ENCODE data around the gene KRT17.
"Not testable (repeated sequence)": the region's sequence is repeated elsewhere in the genome, so short reads cannot be mapped to it uniquely, and the experiment has no call there.

Gene KRT17

DNA sequence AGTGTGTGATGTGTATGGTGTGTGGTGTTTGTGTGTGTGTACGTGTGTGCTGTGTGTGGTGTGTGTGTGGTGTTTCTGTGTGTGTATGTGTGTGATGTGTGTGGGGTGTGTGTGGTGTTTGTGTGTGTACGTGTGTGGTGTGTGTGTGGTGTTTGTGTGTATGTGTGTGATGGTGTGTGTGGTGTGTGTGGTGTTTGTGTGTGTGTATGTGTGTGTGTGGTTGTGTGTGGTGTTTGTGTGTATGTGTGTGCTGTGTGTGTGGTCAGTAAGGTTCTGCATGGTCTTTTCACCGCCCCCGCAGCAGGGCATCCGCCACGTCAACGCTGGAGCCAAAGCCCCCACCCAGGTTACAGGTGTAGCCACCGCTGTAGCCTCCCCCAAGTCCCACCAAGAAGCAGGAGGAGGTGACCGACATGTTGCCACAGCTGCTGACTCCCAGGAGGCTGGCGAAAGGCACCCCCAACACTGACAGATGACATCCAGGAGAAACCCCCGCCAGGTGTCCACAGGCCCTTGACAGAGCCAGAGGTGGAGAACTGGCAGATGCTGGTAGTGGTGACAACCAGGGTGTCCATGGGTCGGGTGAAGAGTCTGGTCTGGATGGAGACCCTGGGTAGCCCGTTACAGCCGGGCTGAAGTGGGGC lies 9.3 kb upstream of the KRT17 start:
- no peak for DNase-seq

DNA sequence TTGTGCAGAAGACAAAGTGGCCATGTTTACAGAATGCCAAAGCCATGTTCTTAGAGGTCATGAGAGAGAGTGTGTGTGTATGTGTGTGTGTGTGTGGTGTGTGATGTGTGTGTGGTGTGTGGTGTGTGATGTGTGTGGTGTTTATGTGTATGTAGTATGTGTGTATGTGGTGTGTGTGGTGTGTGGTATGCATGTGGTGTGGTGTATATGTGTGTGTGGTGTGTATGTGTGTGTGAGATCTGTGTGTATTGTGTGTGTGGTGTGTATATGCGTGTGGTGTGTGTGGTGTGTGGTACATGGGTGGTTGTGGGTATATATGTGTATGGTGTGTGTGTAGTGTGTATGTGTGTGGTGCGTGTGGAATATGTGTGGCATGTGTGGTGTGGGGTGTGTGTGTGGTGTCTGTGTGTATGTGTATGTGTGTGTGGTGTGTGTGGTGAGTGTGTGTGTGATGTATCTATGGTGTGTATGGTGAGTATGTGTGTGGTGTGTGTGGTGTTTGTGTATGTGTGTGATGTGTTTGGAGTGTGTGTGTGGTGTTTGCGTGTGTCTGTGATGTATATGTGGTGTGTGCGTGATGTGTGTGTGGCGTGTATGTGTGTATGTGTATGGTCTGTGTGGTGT lies 8.2 kb upstream of the KRT17 start:
- no peak for DNase-seq

DNA sequence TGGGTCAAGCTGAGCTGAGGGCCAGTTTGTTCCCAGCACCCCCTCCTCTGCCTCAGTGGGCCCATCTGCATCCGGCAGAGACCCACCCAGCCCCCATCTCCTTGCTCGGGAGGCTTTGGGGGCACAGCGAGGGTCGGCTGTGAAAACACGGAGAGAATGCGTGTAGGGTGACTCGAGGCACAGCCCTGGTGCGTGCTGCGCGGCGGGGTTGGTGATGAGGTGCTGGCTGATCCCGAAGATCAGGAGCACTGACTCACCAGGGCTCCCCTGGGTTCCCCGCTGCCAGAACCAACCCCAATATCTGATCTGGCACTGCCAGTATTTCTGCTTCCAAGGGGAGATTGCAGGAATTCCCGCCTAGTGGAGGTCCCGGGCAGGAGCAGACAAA lies 7.5 kb upstream of the KRT17 start:
- DNase-seq, result no peak

DNA sequence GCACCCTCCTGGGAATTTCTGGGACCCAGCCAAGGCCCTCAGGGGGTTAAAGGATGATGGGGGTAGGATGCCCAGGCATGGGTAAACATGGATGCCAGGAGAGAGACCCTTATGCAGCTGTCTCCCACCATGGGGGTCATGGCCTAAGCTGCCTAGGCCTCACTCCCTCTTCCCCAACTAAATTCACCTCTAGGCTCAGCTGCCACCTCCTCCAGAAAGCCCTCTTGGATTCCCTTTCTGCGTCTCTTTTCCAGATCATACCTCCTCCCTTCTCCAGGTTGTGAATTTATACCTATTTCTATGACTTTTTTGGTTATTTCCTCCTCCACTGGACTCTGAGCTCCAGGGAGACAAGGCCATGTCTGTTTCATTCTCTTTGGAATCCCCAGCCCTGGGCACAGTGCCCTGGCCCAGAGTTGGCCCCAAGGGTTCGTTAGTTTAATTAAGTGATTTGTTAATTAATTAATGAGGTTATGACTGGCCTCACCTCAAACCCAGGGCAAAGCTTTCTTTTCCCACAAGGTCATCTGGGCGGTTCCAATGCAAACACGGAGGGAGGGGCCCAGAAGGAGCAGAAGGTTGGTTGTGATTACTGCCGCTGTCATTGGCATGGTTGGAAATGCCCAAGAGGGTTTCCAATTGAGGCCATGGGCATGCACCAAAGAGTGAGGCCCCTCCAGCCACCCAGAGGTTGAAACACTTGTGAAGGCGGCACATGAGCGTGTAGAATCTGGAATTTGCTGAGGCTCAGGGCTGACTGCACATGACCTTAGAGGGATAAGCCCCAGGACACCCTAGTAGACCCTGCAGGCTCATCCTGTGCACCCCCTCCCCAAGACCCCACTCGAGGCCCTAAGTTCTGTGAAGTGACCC lies 6.9 kb upstream of the KRT17 start:
- no peak for DNase-seq

DNA sequence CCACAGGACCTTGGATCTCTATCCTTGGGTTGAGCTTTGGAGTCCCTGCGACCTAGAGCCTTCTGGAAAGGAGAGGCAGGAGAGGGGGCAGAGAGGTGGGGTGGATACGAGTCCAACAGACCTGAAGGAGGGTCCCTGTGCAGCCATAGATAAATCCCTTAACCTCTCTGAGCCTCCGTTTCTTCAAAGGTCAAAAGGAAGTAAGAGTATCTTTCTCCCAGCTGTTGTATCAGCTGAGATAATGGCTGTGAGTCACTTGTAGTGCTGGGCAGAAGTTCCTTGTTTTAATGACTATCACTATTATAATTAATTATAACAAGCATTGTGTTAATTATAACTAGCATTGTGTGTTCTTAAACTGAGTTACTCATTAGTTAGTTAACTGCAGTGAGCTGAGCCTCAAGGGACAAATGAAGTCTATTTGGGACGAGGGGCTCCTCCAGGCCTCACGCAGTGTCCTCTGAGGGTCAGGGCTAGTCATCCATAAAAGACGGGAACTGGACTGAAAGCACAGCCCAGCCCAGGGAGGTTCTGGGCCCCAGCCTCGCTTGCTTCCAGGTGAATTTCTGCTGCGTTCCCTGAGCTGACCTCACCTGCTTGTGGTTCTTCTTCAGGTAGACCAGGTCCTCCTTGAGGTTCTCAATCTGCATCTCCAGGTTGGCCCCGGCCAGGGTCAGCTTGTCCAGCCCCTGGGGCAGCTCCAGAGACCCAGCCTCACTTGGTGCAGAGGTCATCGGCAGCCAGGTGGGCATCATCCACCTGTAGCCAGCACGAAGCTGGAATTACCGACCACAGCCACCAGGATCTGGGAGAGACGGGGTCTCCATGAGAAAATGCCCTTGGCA lies 5.7 kb upstream of the KRT17 start:
- no peak for DNase-seq

DNA sequence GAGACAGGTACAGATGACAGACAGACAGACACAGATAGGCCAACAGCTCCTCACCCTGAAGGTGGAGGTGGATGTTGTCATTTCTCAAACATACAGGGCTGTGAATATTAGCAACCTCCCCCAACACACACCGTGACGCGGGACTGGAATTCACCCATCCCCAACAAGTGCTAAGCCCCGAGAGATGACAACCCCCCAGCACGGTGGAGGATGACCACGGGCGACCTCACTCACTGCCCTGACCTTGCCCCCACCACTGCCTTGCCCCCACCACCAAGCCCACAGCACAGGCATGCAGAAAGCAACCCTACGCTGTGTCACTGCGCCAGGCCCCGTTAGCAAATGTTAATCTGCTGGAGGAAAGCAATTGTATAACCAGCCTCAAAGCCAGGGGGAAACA lies 4.9 kb upstream of the KRT17 start:
- no peak for DNase-seq

DNA sequence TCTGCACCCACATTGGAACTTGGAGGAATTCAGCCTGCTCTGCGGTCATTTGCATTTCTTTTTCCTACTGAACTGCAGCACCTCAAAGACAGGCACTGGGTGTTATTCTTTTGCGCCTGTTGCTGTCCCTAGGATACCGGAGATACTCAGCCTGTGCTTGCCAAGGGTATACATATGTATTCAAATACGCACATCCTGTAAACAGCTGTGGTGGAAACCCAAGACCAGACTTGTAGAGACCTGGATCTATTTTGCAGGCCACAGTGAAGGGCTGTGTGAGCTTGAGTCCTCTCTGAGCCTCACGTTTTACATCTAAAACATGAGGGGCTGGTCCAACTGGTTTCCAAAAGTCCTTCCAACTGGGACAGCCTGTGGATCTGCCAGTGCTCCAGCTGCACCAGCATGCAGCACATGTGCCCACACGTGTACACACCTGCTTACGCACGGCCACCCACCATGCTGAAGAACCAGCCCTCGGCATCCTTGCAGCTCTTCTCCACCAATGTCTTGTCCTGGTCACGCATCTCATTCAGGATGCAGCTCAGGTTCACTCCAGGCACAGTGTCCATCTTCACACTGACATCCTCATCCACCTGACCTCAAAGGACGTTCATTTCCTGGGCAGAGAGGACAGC lies 4.4 kb upstream of the KRT17 start:
- not testable (repeated sequence) for DNase-seq

DNA sequence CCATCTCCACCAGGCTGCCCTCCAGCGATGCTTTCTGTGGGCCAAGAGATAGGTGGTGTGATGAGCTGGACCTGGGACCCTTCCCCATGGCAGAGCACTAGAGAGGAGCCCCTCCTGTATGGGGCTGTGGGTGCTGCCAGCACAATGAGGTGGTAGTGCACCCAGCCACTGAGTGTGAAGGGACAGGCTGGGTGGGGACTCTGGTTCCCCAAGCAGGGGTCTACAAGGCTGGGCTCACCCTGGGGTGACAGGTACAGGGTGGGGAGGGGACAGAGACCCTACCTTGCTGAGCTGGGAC lies 3.6 kb upstream of the KRT17 start:
- DNase-seq, result not testable (repeated sequence)

DNA sequence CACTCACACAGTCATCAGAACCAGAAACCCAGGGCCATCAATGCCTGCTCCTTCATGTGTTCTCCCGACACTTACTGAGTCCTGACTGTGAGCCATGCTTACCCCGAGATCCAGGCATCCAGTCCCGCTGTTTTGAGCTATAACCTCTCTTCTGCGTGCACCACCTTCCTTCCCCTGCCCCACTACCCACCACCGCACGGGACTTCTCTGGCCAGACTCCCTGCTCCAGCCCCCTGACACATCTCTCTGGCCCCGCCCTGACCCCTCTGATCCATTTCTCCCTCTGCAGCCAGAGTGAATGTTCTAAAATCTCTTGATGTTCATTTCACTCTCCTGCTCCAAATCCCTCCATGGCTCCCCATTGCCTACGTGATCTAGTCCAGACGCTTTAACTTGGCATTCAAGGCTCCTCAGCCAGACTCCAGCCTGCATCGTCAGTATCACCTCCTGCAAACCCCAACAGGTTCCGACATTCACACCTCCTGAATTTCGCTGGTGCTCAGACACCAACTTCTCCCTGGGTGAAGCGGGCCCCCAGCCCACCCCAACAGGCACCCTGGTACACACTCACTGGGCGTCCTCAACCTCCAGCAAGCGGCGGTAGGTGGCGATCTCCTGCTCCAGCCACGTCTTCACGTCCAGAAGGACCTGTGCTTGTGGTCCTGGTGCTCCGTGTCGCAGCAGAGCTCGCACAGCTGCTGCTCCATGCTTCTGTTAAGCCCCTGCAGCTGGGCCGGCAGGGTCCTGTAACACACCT lies 3.1 kb upstream of the KRT17 start:
- DNase-seq, result no peak

DNA sequence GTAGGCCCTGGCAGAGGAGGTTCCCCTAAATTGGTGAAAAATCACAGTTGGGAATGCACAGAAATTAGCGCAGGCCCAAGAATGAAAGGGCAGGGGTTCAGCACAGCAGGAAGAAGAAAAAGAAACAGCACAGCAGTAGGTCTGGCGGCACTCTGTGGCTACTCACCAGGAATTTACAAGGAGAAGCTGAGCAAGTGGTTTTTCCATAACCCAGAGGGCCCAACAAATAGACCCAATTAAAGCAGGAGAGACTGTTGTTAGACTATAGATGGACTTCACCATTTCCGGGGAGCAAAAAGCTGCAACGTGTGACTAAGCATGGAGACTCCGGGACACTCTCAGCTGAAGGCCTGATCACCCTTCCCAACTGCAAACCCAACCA lies 2.5 kb upstream of the KRT17 start:
- DNase-seq, result not testable (repeated sequence)

DNA sequence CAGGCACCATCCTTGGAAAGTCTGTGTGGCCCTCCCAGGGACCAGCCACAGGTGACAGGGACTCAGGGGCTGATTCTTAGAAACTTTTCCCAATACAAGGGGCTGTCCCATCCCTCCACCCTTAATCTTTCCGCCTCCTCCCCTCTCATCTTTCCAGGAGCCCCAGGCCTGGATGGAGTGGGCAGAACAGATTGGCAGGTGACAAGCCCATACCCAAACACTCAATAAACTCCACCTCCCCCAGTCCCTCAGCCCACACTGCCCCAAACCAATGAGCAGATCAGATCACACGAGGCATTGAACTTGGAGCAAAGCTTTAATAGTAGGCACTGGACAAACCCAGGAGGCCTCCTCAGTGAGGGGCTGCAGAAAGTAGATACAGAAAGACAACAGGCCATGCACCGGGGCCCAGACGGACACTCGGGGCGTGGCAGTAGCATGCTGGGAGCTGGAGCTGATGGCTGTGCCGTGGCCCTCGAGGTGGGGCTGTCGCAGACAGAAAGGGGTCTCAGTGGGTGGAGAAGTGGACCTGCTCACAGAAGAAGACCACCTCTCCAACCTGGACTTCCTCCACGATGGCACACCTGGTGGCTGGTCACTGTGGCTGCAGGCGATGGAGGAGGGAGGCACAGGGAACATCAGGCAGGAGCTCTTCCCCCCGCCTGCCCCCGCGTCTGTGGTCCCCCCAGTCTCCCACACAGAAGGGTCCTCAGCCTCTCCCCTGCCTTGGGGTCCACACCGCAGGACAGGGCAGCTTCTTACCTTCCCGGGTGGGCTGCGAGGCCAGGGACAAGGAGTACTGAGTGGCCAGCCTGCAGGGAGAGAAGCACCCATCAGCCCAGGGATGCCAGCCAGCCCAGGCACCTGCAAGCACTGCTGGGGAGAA lies 1.9 kb upstream of the KRT17 start:
- not testable (repeated sequence) for DNase-seq

DNA sequence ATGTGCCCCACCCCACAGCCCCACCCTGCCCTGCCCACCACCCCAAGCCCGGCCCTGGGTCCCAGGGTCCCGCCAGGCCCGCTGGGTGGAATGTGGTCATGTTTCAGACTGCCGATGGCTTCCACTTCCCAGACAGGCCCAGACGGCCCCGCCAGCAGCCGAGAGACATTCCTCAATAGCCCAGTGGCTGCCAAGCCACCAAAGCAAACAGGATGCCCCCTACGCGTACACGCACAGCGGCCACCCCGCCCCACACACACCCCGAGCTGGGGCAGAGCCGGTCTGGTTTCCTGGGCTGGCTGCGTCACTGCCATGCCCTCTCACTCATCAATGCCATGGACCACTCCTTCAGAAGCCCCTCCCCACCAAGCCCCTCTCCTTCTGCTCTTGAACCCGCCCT lies 1.2 kb upstream of the KRT17 start:
- DNase-seq, result no peak

DNA sequence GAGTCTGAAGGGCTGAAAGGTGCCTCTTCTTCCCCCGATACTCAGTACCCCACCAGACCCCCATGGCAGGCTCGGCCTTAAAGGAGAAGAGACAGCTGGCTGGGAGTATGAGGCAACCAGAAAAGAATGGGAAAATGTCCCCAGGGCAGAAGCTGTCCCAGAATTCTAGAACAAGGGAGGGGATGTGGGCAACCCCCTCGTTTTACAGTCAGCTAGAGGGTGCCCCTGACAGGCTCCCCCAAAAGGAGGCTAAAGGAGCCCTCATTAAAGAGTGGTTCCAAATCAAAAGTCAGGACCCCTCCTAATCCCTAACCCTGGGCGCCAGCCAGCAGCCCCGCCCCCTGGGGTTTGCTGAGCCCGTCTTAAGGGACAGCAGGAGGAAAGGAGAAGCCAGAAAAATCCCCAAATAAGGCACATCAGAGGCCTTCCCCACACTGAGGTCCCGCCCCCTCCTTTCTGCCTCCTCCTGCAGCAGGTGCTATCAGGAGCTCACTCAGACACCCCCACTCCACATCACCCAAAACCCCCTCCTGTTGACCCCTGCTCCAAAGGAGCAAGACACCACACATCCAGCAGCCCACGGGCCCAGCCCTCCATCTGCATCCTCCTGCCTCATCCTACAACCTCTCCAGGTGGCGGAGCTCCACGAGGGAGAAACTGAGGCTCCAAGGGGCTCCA lies 1.1 kb downstream of the KRT17 start:
- not testable (repeated sequence) for DNase-seq

DNA sequence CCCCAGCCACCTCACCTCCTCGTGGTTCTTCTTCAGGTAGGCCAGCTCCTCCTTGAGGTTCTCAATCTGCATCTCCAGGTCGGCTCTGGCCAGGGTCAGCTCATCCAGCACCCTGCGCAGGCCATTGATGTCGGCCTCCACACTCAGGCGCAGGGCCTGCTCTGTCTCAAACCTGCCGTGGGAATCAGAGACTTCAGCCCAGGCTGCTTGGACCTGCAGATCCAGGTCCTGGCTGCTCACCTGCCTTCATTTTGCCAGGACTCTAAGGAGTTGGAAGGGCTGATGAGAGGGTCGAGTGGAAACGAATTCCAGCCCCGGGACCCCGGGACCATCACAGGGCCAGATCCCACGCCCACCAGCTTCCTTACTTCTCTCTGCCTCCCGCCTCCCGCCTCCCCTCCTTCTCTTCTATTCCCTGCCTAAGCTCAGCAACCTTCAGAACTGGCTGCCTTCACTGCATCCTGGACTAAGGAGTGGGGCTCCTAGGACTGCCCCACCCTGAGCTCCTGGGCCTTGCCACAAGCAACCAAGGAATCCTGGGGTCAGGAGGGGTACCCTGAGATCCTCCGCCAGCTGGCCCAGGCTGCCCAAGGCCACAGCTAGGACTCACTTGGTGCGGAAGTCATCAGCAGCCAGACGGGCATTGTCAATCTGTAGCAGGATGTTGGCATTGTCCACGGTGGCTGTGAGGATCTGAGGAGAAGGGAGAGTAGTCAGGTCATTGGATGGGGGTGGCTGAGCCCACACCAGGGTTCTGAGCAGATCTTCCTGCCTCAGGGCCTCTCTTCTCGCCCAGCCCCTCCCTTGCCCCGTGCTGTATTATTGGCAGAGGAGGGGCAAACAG lies 1.8 kb downstream of the KRT17 start:
- DNase-seq, result not testable (repeated sequence)

DNA sequence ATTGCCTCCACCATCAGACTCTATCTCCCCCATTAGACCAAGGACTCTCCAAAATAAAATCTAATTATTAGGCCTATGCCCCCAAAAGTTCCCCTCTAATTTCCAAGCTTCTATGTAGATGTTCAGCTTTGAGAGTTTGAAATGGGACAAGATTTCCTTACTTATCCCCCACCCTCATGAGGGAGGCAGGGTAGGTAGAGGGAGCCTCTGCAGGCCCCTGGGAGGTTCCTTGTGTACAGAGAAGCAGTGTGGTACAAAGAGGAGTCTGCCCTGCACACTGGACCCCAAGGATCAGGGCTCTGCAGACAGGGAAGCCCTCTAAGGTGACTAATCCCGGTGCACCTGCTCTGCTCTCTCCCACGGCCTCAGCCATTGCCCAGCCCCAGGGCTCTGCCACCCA lies 2.5 kb downstream of the KRT17 start:
- DNase-seq, result no peak

DNA sequence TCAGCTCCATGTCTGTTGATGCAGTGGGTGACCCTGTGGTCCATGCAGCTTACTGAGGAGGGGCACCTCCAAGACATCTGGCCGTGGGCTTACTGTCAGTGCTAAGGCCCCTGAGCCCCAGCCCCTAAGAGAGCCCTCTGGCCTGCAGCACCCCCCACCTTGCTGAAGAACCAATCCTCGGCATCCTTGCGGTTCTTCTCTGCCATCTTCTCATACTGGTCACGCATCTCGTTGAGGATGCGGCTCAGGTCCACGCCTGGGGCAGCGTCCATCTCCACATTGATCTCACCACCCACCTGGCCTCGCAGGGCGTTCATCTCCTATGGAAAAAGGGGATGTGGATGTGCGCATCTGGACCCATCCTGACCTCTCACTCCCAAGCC lies 2.9 kb downstream of the KRT17 start:
- not testable (repeated sequence) for DNase-seq

DNA sequence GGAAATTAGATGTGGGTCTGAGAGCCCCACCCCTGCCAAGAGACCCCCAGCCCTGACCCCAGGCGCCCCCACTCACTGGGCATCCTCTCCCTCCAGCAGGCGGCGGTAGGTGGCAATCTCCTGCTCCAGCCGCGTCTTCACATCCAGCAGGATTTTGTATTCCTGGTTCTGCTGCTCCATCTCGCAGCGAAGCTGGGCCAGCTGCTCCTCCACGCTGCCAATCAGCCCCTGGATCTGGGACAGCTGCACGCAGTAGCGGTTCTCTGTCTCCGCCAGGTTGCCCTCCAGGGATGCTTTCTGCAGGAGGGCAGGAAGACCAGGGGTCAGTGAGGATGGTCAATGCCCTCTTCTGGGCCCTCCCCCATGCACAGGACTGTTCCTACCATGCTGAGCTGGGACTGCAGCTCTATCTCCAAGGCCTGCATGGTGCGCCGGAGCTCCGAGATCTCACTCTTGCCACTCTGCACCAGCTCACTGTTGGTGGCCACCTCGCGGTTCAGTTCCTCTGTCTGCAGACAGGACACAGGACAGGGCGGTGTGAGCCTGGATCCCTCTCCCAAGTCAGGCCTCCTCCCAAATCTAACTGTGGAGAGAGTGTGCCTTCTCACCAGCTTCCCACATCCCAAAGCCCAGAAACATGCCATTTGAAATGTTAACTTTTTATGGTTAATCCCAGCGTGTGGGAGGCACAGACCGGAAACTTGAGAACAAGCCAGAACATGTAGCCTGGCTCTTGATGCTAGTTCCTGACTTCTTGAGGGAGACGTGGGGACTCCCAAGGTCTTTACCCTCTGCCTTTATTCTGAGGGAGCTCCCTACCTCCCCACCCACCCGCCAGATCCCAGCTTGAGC lies 3.6 kb downstream of the KRT17 start:
- DNase-seq, result no peak

DNA sequence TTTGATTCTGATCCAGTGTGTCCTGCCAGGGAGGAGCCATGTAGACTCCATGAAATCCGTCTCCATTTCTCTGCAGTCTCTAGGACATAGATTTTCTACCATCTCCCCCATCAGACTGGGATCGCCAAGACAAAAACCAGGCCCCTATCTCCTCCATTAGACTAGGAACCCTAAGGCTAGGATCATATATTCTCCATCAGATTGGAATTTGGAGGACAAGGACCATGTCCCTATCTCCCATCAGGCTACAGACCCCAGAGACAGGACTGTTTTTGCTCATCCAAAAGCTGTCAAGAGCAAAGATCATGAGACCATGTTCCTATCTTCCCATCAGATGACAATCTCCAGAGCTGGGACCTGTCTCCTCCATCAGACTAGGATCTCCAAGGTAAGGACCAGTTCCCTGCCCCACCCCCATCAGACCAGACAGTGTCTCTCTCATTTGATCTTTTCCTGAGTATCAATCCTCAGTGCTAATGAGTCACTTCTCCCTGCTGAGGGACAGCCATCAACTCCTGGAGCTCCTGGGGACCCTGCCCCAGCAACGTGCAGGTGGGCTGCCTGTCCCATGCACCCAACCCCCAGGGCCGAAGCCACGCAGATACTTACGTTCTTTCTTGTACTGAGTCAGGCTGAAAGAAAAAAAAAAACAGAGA lies 4.3 kb downstream of the KRT17 start:
- DNase-seq, result not testable (repeated sequence)

All from stimulated activated CD4-positive, alpha-beta T cell treated with anti-CD3 and anti-CD28 coated beads, Interleukin-4, amount 100 ng/mL, for 24 hours (primary cell).